H1 (cell line): ENCODE data around the gene STAT5A. TPM values are rescaled to one million over a fixed set of nuclear protein-coding genes. Genes with fewer than 3 reads are reported as not detected.

ENCODE experiments used
- CTCF ChIA-PET: fragments of 300-600 bp; sonication (Branson Sonifier 250); formaldehyde crosslinking; loops from one replicate; lab custom pipeline; 2021; ENCODE audit not compliant: partially characterized antibody; lab: Charles Lee
- POLR2A ChIA-PET: fragments of 300-600 bp; sonication (Branson Sonifier 250); formaldehyde crosslinking; loops from one replicate; lab custom pipeline; 2021; ENCODE audit warnings: inconsistent platforms; ENCODE audit not compliant: partially characterized antibody; lab: Charles Lee
- DNase-seq, 2 experiments: peaks; one replicate each; pipeline versions ENCODE4 v3.0.0 to v3.0.0-alpha.2; 2010 to 2022; ENCODE audit warnings: low spot score in 2 of 2, low read depth in 1 of 2, mixed read lengths in 1 of 2
- FAIRE-seq: peaks from 2 replicates; lab custom pipeline; 2011; peaks lifted over from hg19 to GRCh38; lab: Jason Lieb, UNC
- H2AFZ ChIP-seq: 2 replicates; pipeline ENCODE4 v1.8.1; 2012; ENCODE audit warnings: low read length, inconsistent platforms
- H2AK5ac ChIP-seq: 2 replicates; pipeline ENCODE4 v1.6.1; 2013; ENCODE audit warnings: low read depth, low read length
- H2BK120ac ChIP-seq: replicated peaks from 2 replicates; pipeline ENCODE3; 2013; ENCODE audit warnings: low read depth, low read length, inconsistent platforms
- H2BK12ac ChIP-seq: 2 replicates; pipeline ENCODE4 v1.6.1; 2013; ENCODE audit warnings: low read depth, low read length
- H2BK15ac ChIP-seq: 2 replicates; pipeline ENCODE4 v1.6.1; 2013; ENCODE audit warnings: low read length
- H2BK20ac ChIP-seq: 2 replicates; pipeline ENCODE4 v1.6.1; 2013; ENCODE audit warnings: low read length
- H2BK5ac ChIP-seq: 2 replicates; pipeline ENCODE4 v1.6.1; 2013; ENCODE audit warnings: low read depth, low read length
- H3K14ac ChIP-seq: 2 replicates; pipeline ENCODE4 v1.6.1; 2013; ENCODE audit warnings: inconsistent platforms; ENCODE audit not compliant: insufficient read length
- H3K18ac ChIP-seq: 2 replicates; pipeline ENCODE4 v1.6.1; 2013; ENCODE audit warnings: low read length; ENCODE audit errors: extremely low read depth
- H3K23ac ChIP-seq: 2 replicates; pipeline ENCODE4 v1.6.1; 2013; ENCODE audit warnings: inconsistent platforms; ENCODE audit not compliant: insufficient read length
- H3K23me2 ChIP-seq: 2 replicates; pipeline ENCODE4 v1.6.1; 2013; ENCODE audit warnings: low read depth, low read length
- H3K27ac ChIP-seq: 2 replicates; pipeline ENCODE4 v1.6.1; 2011; ENCODE audit warnings: low read depth, low read length, inconsistent platforms
- H3K27me3 ChIP-seq, 4 experiments: replicated peaks in 1 of 4; 1 replicate in 1 of 4; 2 replicates in 3 of 4; pipeline versions ENCODE4 v1.6.1 to v1.8.1; 2011 to 2013; ENCODE audit warnings: low read length in 3 of 4, mild to moderate bottlenecking in 3 of 4, inconsistent platforms in 2 of 4, mixed read lengths in 2 of 4, moderate library complexity in 1 of 4; ENCODE audit not compliant: control insufficient read depth in 3 of 4, insufficient read depth in 3 of 4; ENCODE audit errors: extremely low read depth in 1 of 4
- H3K36me3 ChIP-seq, 4 experiments: 2 replicates each; pipeline versions ENCODE4 v1.6.1 to v1.8.1; 2011 to 2013; ENCODE audit warnings: mild to moderate bottlenecking in 4 of 4, low read length in 3 of 4, moderate library complexity in 2 of 4, control low read depth in 1 of 4, inconsistent platforms in 1 of 4; ENCODE audit not compliant: insufficient read depth in 4 of 4, control insufficient read depth in 2 of 4
- H3K4ac ChIP-seq: replicated peaks from 2 replicates; pipeline ENCODE3; 2013; ENCODE audit warnings: low read length, low read depth, mixed read lengths, inconsistent platforms; ENCODE audit not compliant: insufficient read length
- H3K4me1 ChIP-seq, 4 experiments: replicated peaks in 1 of 4; 1 replicate in 1 of 4; 2 replicates in 3 of 4; pipeline versions ENCODE4 v1.6.1 to v1.8.1; 2011 to 2013; ENCODE audit warnings: low read length in 3 of 4, inconsistent platforms in 2 of 4, mixed read lengths in 1 of 4; ENCODE audit not compliant: insufficient read depth in 4 of 4, control insufficient read depth in 3 of 4
- H3K4me2 ChIP-seq, 2 experiments: 2 replicates each; pipeline versions ENCODE4 v1.6.1 to v1.8.1; 2011 to 2013; ENCODE audit warnings: low read depth in 2 of 2, low read length in 2 of 2, control low read depth in 1 of 2, inconsistent platforms in 1 of 2, mild to moderate bottlenecking in 1 of 2; ENCODE audit not compliant: insufficient read depth in 1 of 2
- H3K4me3 ChIP-seq, 4 experiments: fragments of 200-600, 300-600 bp in 1 of 4; sonication (generic), shearing (Covaris generic), sonication (Bioruptor Twin) in 1 of 4; 2 replicates each; pipeline versions ENCODE4 v1.5.1 to v1.8.1; 2011 to 2016; ENCODE audit warnings: low read length in 4 of 4, low read depth in 3 of 4, control low read depth in 2 of 4, inconsistent platforms in 2 of 4, mild to moderate bottlenecking in 2 of 4, mixed read lengths in 1 of 4, moderate library complexity in 1 of 4; ENCODE audit not compliant: insufficient read depth in 2 of 4; ENCODE audit errors: extremely low read depth in 1 of 4
- H3K56ac ChIP-seq: replicated peaks from 2 replicates; pipeline ENCODE3; 2013; ENCODE audit warnings: low read depth, mild to moderate bottlenecking, mixed read lengths, low read length, inconsistent platforms; ENCODE audit not compliant: insufficient read length
- H3K79me1 ChIP-seq: 2 replicates; pipeline ENCODE4 v1.6.1; 2013; ENCODE audit warnings: low read depth, low read length, control low read depth
- H3K79me2 ChIP-seq, 2 experiments: 2 replicates each; pipeline versions ENCODE4 v1.6.1 to v1.8.1; 2012 to 2013; ENCODE audit warnings: low read length in 2 of 2, mild to moderate bottlenecking in 2 of 2, inconsistent platforms in 1 of 2; ENCODE audit not compliant: insufficient read depth in 2 of 2, control insufficient read depth in 1 of 2
- H3K9ac ChIP-seq, 4 experiments: replicated peaks in 1 of 4; 1 replicate in 1 of 4; 2 replicates in 3 of 4; pipeline versions ENCODE4 v1.6.1 to v1.8.1; 2011 to 2013; ENCODE audit warnings: low read depth in 3 of 4, low read length in 3 of 4, control low read depth in 2 of 4, mild to moderate bottlenecking in 2 of 4, moderate library complexity in 2 of 4, inconsistent platforms in 1 of 4; ENCODE audit errors: extremely low read depth in 1 of 4
- H3K9me3 ChIP-seq, 2 experiments: 2 replicates each; pipeline versions ENCODE4 v1.6.1 to v1.8.1; 2012 to 2013; ENCODE audit warnings: mild to moderate bottlenecking in 2 of 2, moderate library complexity in 2 of 2, control low read depth in 1 of 2, inconsistent platforms in 1 of 2, low read depth in 1 of 2, low read length in 1 of 2, mixed read lengths in 1 of 2; ENCODE audit not compliant: insufficient read depth in 2 of 2
- H4K20me1 ChIP-seq, 2 experiments: replicated peaks in 1 of 2; 2 replicates each; pipeline versions ENCODE3 to v1.8.1; 2011 to 2013; ENCODE audit warnings: inconsistent platforms in 2 of 2, low read length in 2 of 2, mild to moderate bottlenecking in 1 of 2; ENCODE audit not compliant: insufficient read depth in 2 of 2, control insufficient read depth in 1 of 2
- H4K5ac ChIP-seq: 2 replicates; pipeline ENCODE4 v1.6.1; 2013; ENCODE audit warnings: low read length, low read depth, mixed read lengths, inconsistent platforms; ENCODE audit not compliant: insufficient read length
- H4K8ac ChIP-seq: 2 replicates; pipeline ENCODE4 v1.8.0; 2013; ENCODE audit warnings: mild to moderate bottlenecking, moderate library complexity, low read length, inconsistent platforms; ENCODE audit not compliant: insufficient read depth; ENCODE audit errors: extremely low read depth
- H4K91ac ChIP-seq: replicated peaks from 2 replicates; pipeline ENCODE3; 2013; ENCODE audit warnings: low read length, mixed read lengths, inconsistent platforms; ENCODE audit not compliant: insufficient read length
- CHD2 ChIP-seq: IDR thresholded peaks from 2 replicates; pipeline ENCODE4 v1.6.1; 2012; ENCODE audit warnings: low read length, improper control_type of control experiment
- RNF2 ChIP-seq: fragments of 200-900, 300-1000 bp; sonication (generic); IDR thresholded peaks from 2 replicates; pipeline ENCODE4 v1.7.1; 2016; ENCODE audit warnings: borderline replicate concordance, low read depth, mild to moderate bottlenecking, antibody characterized with exemption, low read length; ENCODE audit not compliant: poor library complexity, severe bottlenecking; ENCODE audit errors: missing control alignments
- SAP30 ChIP-seq: fragments of 300-600 bp; sonication (generic); IDR thresholded peaks from 2 replicates; pipeline ENCODE4 v1.7.1; 2012; ENCODE audit warnings: low read length, moderate library complexity, mild to moderate bottlenecking, inconsistent platforms; ENCODE audit not compliant: insufficient read depth, insufficient replicate concordance
- TAF1 ChIP-seq: IDR thresholded peaks from 2 replicates; pipeline ENCODE4 v1.6.1; 2011; ENCODE audit warnings: mild to moderate bottlenecking, low read depth, low read length
- WGBS, 2 experiments: shearing (Covaris generic) in 1 of 2; methylation state at CpG; one replicate each; pipeline versions ENCODE4 v1.1.6 to v1.1.7; 2013 to 2015; ENCODE audit warnings: low lambda C conversion rate in 2 of 2, mixed read lengths in 2 of 2, inconsistent platforms in 1 of 2, low coverage in 1 of 2, missing lambda C conversion rate in 1 of 2; ENCODE audit not compliant: insufficient replicate concordance in 2 of 2, insufficient coverage in 1 of 2, insufficient read length in 1 of 2; ENCODE audit errors: extremely low coverage in 1 of 2, missing lambda C conversion rate in 1 of 2; 5-methylcytosine and 5-hydroxymethylcytosine counted together
- polyA plus RNA-seq, 7 experiments: library from polyadenylated mRNA; depleted of rRNA in 3 of 7; stranded (reverse) in 5 of 7; unstranded in 2 of 7; fragments of >200 nt in 5 of 7; fragments of 200-250 nt in 2 of 7; gene quantifications; 1 replicate in 5 of 7; 2 replicates in 1 of 7; 4 replicates in 1 of 7; pipeline versions ENCODE4 v1.2.1 to v1.2.3, GENCODE V29; 2011 to 2013; ENCODE audit warnings: missing spikeins in 2 of 7, mixed read lengths in 2 of 7
- total RNA-seq: library from RNA; stranded (reverse); fragmentation: NEBNext Ultra II Directional; extraction: Animal tissue kit (Norgen Biotek cat#: 25700); gene quantifications from 2 replicates; pipeline ENCODE4 v1.2.1, GENCODE V29; 2021

The STAT5A gene
- total and polyA plus RNA-seq, 2 of the 8 experiments (the other 6 are each of a cell fraction or from before 2014, with no cell fraction given) = 4.2 to 5.4 TPM

DNA sequence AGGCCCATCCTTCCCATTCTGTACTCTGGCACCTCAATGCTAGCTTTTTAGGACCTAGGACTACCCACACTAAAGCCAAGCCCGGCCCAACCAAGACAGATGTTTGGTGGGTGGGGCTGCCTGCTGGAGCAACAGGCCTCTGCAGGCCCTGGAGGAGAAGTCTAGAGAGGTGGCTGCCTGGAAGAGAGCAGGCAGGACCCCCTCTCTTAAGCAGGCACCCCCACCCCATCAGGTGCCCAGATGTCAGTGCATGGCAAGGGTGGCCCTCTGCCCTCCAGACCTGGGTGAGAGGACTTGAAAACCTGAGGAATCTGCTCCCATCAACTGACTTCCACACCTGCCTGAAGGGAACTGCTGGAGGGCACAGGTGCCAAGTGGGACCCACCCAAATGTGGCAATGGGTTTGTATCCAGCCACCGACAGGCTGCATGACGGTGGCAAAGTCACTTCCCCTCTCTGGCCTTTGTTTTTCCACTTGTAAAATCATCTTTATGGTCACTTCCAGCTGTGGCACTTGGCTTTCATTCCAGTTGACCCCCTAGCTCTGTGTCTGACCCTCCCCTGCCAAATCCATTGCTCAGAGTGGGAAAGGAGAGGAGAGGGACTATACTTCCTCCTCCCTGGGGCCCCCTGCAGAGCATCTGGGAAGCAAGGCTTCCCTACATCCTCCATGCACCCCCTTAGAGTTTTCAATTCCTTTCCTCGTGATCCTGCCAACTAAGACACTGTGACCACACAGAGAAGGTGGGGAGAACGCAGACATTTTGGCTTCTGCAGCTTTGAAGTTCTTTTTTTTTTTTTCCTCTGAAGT, 1.7 kb upstream of the STAT5A start:
- Histone ChIP-seq H4K5ac (no peak overlapping the region), H3K4me2 (0 out of 4 replicates have a peak overlapping the region, but pooled peaks of 1 of the 2 experiments have one; percentile 5), H3K27ac (no peak overlapping the region), H4K8ac (peak overlapping the region; percentile 12; the same call in 1 of the 2 replicates), H3K14ac (no peak overlapping the region), H3K18ac (no peak overlapping the region), H3K4me3 (no peak overlapping the region), H2BK12ac (no peak overlapping the region), H3K4me1 (peaks cover 0 to 15% (median 12%) of the 10 kb centered on the region in 4 experiments; a peak in 5 of 7 replicates), H2BK20ac (no peak overlapping the region), H3K79me2 (no peaks in the 10 kb centered on the region), H3K9me3 (no peaks in the 10 kb centered on the region), H2BK5ac (no peak overlapping the region), H3K23ac (no peak overlapping the region), H3K4ac (no peak overlapping the region), H4K20me1 (no peaks in the 10 kb centered on the region), H3K56ac (no peak overlapping the region), H3K9ac (no peak overlapping the region), H2BK15ac (peak overlapping the region; percentile 10; the same call in 1 of the 2 replicates), H4K91ac (no peak overlapping the region), H2BK120ac (no peak overlapping the region), H3K23me2 (no peaks in the 10 kb centered on the region; the same call in 1 of the 2 replicates), H2AK5ac (no peak overlapping the region), H2AFZ (no peak overlapping the region), H3K27me3 (peaks cover 7 to 30% (median 25%) of the 10 kb centered on the region in 4 experiments), H3K36me3 (no peaks in the 10 kb centered on the region), H3K79me1 (no peaks in the 10 kb centered on the region)
- no peak for TF ChIP-seq CHD2
- TF ChIP-seq SAP30 = no peak
- no peak for TF ChIP-seq TAF1
- TF ChIP-seq RNF2 = no peak
- POLR2A ChIA-PET = interaction anchor here (0.8 to 0.9 kb wide), 3 partner anchors 9 to 17 kb away, joined by 3 read pairs; no protein-coding TSS in a partner anchor
- DNase-seq = no peak
- CTCF ChIA-PET = interaction anchor here (0.6 to 1.5 kb wide), 4 partner anchors 21 to 200 kb away, joined by 3 to 4 read pairs (median 3); no protein-coding TSS in a partner anchor
- 86% methylated on average over 5 of the region's 5 CpGs; no CpG with 5 or more reads in 1 of the 2 experiments for WGBS, 2 experiments
- FAIRE-seq = no peak
